GM18907 (cell line): ENCODE data around the gene GSN.

Experiments used
- ATAC-seq: cut with Tn5 transposase; IDR thresholded peaks from one replicate; pipeline ENCODE4 v1.9.1; 2021; ENCODE audit warnings: mild to moderate bottlenecking, moderate library complexity; ENCODE audit not compliant: unreplicated experiment

The GSN gene

DNA sequence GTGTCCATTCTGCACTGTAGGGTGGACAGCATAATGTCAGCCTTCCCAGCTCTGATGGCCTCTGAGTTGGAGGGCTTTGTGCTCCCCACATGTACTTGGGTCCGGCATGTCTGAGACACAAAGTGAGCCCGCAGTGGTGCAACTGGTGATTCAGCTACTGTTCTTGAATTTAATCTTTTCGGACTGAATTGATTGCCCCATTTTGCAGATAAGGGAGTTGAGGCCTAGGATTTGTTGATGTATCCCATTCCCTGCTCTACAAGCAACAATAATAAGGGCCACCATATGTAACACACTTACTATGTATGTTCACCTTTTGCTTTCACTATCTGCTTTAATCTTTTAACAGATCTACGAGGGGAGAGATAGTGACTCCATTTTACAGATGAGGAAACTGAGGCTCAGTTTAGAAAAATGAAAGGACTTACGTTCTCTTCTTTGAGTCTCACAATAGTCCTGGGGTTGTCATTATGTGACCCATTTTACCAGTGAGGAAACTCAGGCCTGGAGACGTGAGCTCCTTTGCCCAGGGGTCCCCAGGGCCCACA lies 4.5 kb downstream of the GSN start:
- no peak for ATAC-seq

DNA sequence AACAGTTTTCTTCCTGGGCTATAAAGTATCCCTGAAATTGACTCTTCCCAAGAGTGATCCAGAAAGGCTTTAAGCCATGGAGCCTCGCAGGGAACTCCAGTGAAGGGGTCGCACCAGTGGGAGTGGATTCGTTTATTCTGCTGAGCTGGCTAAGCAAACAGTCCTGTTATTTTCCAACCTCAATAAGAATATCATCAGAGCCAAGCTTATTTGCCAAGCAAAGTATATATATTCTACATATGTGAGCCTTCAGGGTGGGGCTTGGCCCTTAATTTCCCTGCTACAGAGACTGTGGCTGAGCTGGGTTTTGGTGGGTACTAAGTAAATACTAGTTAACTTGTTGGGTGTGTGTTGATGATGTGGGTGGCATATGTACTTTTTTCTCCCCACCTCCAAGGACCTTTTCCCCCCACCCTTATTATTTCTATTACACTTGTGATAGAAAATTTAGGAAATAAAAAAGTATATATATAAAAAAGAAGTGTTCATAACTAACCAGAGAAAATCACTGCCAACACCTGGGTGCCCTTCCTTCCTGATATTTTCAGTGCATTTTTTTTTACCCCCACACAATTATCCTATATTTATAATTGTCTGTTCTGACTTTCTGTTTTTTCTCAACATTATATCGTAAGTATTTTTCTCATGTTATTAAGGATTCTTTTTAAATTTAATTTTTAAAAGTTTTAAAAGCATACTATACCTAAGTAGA lies 5.3 kb downstream of the GSN start:
- ATAC-seq: no peak

DNA sequence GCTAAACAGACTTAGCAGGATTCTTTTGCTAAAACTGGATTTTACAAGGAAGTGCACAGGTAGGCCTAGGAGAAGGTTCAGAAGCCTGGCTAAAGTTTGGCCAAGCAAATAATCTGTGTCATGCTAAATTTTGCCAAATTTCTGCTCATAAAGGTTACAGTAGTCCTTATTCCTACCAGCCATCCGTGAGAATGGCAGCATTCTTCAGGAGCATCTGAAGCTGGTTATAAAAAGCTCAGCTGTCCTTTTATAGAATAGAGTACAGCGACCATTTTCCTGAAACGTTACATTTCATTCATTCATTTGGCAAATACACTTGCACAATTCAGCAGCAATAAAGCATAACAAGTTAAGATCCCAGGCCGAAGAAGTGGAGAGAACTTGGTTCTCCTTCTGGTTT lies 6.9 kb downstream of the GSN start:
- no peak for ATAC-seq

DNA sequence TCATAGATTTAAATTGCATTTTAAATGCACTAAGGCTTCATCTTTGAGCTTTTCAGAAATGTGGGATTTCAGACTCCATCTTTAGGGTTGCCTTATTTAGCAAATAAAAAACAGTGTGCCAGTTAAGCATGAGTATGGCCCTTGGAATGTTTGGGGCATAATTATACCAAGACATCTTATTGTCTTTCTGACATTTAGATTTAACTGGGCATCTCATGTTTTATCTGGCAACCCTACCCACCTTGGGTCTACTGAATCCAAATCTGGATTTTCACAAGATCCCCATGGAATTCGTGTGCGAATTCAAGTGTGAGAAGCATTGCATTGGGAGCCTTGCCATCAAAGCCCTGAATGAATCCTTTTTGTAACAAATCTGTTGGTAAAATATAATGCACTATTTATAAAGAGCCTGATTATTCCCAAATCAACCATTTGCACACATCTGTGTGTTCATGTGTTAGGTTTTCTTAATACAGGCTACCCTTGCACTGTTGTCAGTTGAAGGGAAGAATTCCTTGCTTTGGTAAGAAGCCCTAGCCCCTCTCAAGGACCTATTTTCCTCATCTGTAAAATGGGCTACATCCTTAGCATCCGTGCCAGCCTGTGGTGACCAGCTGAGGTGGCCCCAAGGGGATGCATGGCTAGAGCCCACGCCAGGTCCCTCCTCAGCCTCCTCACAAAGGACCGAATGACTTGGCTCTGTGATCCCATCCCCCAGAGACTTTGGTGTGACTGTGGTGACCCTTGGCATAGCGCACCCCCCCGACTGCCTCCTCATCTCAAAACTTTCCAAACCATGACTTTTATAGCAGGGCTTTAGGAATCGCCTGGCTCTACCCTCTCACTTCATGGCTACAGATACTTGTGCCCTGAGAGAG lies 8.1 kb downstream of the GSN start:
- ATAC-seq: no peak

DNA sequence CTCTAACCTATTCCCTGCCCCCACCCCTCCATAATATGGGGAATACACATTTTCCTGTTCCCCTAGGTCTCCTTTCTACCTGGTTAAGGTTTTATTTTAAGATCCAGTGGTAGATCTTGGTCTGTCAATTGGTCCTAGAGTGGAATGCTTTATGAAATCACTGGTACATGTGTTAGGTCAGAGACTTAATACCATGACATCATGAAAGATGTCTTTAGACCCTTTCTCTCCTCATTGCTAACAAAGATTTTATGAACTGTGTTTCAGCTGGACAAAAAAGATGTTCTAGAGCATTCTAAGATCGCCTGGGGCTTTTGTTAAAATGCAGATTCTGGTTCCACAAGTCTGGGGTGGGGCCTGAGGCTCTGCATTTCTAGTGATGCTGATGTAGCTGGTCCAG lies 9.1 kb downstream of the GSN start:
- ATAC-seq: no peak

DNA sequence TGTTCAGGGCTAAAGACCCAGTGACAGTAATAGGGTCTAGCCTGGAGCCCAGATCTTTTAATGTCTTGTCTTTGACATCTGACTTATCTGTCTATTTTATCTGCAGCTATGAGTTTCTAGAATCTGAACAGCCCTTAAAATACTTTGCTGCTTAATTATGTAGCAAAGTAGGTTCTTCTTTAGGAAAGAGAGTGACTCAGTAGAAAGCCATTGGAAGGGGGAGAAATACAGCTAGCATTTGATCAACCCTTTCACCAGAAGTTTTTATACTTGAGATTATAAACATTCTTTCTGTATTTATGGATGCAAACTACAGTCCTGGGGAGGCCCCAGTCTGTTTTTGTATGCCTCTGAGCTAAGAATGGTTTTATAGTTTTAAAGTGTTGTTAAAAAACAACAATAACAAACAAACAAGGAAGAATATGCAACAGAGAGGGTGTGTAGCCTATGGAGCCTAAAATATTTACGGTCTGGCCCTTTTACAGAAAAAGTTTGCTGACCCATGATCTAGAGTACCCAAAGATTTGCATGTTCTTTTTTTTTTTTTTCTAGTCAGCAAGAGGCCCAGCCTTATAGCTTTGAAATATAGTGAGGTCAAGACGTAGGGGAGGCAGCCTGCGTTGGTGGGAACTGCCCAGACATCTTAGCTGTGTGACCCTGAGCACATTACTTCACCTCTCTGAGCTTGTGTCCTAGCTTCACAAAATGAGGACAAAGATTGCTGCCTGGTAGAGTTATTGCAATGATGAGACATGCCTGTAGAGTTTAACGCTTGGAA lies 9.7 kb downstream of the GSN start:
- ATAC-seq: no peak

DNA sequence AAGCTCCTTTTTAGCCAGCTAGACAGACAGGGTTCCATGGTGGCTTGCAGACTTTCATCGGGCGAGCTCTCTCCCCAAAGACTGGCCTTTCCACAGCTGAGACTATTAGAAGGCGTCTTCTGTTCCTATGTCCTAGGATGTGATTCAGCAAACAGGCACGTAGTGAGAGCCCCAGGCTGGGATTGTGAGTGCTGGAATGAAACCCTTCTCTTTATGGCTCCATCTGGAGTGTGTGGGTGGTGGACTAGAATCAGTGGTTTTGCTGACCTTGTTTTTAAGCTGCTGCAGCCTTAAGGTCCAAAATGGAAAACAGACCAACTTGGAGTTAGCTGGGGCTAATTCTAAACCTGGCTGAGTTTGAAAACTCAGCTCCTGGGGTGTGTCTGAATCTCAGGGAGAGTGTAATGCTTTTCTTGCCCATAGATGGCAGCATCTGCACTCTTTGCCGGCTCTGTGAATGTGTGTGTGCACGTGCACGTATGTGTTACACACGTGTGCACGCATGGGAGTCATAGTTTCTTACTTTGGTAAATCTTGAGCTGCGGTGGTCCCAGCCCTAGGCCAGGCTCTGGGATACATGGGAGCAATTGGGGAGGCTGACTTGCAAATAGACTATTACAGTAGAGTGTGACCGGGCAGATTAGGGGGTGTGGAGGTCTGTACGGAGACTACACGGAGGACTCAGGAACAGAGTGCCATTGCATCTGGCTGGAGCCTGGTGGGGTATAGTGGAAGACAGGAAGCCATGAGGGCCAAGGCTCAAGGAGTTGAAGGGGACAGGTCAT lies 10.7 kb downstream of the GSN start:
- peak; percentile 51 for ATAC-seq

DNA sequence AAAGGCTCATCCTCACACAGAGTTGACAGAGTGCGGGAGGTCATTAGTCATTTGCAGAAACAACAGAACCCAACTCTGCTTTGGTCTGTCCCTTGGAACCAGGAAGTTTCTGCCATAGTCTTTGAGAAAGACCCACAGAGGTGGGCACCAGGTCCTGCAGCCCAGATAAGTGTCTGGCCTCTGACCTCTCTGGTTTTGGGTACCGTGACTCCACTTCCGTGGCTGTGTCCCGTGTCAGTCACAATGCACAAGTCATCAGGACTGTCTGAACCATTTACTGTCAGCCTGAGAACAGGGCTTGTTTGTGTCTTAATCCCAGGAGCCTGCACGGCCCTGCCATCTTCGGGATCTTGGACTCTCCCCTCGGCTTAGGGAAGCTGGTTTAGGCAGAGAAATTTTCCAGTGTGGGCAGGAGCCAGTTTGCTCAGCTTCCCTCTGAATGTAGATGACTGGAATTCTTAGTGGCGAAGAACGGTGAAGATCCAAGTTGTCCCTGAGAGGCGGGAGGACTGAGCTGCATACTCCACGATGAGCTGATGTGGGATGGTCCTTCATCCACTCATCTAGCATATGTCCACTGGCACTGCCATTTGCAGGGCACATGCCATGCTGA lies 11.9 kb downstream of the GSN start:
- no peak for ATAC-seq

DNA sequence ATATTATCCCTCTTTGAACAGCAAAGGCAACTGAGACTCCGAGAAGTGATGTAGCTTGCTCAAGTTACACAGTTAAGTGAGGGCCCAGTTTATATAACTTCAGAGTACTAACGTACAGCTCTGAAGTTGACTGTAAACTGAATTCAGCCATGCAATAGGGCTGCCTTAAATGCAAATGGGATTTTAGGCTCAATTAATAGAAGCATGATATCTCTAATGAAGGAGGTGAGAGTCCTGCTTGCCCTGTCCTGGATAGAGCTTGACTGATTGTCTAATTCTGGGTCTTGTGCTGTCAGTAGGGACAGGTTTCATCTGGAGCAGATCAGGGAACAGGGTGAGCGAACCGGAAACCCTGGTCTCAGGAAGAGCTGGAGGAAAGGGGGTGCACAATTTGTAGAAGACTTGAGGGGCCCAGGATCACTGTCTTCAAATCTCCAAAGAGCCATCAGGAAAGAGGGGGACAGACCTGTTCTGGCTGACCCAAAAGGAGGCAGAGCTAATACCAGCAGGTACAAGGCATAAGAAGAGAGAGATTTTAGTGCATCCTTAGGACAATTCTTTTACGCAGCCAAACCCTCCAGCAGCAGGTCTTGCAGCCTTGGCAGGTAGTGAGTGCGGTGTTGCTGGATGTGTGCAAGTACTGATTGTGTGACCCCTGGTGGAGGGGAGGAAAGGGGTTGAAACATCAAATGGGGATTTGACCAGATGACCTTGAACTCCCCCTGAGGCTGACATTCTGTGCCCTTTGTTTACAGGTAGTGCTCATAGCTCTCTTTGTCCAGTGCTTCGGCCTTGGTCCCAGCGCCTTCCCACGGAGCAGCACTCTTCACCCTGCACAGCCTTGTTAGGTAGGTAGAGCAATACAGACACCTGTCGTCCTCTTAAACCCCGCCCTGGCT lies 13.0 kb downstream of the GSN start:
- ATAC-seq: no peak

DNA sequence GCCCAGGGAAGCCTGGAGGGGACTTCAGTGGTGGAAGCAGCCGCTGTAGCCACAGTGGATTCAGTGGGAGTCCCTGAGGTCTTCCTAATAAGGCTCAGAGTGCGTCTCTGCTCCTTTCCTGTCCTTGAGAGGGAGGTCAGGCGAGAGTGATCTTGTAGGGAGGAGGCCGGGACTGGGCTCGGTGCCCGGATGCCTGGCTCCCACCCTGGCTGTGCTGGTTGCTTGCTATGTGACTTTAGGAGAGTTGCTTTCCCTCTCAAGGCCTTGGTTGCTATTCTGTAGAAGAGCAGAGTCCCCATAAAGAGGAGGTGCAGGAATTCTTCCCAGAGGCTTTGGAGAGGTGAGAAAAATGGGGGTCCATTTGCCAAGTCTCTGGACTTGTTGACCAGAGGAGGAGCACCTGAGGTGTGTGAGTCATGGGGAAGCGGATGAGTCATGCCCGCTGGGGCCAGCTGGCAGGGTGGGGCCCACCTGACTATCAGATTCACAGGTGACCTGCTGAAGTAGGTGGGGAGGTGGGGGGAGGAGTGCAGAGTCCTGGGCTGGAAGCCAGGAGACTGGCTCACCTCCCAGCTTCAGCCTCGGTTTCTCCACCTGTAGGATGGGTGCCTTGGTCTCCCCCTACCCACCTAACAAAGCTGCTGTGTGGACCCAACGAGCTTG lies 13.8 kb downstream of the GSN start:
- ATAC-seq: no peak

DNA sequence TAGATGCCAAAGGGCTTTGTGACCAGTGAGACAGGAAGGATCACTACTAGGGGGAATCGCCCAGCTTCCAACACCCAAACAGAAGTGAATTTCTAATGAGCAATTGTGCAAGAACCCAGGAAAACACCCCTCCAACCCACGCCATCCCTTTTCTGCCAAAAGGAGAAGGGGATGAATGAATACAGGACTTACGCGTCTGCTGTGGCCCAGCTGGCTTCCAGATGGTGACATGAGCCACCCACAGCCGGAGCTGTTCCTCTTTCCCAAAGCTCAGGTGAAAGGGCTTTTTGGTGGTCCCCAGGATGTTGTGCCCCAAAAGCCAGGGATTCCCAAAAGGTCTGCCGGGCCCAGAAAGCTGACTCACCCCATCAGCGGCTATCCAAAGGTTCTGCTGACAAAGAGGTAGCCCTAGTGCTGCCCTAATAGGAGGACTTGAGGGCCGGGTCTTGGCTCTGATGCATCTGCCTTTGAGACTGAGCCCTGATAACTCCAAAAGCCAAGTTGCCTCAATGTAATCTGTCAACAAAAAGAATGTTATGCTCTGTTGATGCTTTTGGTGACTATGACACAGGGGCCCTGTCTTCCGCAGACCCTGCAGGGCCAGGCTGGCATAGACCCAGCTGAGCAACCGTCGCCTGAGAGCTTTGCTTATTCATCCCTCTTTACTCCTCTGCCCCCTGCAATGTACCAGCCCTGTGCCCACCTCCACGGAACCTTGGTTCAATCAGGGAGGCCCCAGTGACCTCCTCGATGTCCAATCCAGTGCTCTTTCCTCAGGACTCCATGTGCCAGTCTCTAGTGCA lies 14.5 kb downstream of the GSN start:
- ATAC-seq: no peak

DNA sequence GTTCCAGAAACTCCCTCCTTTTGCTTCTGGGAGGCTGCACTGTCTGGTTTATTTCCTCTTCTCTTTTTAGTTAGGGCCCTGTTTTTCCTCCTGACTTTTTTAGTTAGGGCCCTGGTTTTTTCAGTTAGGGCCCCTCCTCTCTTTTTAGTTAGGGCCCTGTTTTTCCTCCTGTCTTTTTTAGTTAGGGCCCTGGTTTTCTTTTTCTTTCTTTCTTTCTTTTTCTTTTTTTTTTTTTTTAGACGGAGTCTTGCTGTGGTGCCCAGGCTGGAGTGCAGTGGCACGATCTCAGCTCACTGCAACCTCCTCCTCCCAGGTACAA lies 15.1 kb downstream of the GSN start:
- no peak for ATAC-seq

DNA sequence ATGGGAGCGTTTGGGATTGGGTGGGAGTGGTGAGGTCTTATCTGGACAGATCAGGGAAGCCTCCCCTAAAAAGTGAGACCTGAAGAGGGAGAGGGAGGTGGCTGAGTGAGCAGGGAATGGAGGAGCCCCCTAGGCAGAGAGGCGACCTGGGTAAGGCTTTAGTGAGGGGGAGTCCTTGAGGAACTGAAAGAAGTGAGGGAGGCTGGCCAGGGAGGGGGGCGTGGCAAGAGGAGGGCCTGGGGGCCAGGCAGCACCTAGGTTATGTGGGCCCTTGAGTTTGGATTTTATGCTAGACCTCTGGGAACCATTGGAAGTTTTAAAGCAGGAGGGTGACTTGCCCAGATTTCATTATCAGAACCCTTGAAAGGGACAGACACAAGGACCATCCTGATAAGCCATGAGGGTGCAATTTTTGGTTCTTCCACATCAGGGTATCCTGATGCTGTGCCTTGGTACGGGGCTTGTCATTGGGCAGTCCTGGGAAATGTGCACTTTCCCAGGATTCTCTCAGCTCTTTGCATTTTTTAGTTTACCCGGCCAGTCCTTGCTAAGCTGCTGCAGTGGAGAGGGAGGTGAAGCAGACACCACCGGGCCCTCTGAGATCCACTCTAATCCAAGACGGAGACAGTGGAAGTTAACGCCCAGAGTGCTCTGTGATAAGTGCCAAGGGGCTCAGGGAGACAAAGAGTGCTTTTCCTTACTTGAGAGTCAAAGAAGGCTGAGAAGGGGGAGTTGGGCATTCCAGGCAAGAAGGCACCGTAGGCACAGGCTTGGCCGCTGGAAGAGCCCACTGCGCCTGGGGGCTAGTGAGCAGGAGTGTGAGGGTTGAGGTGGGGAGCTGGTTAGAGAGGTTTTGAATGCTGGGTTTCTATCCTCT lies 16.1 kb downstream of the GSN start:
- no peak for ATAC-seq

DNA sequence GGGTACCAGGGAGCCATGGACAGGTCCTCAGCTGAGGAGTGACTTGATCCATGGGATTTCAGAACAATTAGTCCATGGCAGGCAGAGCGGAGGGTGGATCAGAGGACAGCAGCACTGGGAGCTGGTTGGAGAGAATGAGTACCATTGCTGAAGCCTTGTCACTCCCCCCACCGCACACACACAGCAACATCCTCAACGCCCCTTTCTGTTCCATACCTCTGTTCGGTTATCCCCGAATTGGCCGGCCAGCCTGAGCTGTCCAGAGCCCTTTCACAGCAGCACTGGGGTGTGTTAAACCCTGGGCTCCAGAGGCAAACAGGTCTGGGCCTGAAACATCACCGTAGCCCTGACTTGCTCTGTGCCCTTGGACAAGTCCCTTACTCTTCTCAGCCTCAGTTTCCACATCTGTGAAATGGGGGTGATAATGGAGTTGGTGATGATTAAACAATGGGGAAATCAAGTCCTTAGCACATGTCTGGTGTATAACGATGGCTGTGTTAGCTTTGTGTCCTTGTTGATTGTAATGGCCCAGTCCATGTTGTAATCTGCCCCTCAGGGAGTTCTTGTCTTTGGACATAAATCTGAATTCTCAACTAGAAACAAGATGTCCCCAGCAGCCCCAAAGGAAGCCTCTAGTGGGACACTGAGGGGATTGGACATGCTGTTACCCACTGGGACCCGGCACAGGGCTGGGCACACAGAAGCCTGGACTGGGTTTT lies 16.9 kb downstream of the GSN start:
- ATAC-seq: no peak

DNA sequence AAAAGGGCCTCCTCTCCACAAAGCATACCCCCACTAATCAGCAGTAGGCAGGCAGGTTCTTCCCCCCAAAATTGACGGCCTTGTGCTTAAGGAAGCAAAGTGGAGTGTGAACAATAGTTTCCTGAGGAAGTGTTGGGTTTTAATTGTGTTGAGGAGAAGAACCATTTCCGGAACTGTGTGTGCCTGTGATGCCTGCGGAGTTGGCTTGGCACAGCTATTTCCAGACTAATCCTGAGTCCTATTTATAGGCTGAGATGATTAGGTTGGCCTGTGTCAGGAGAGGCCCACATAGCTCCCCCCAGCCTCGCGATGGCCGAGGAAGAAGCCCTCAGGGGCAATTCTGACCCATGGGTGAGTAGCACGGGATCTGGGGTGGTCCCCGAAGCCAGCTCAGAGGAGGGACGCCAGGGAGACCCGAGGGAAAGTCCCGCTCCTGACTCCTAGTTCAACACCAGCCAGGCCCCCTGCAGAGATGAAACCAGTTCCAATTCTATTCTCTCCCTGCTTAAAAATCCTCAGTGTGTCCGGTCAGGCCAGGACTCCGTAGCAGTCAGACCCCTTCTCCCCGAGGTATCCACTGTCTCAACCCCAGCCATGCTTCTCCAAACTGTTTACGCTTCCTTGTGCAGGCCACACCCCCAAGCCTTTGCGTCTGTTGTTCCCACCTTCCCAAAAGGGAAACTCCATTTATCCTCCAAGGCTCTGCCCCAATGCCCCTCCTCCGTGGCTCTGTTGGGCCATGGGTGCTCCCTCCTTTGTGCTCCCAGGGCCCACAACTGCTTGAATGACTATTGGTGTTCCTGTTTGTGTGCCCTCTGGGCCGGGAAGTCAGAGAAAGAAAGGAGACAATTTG lies 18.1 kb downstream of the GSN start:
- no peak for ATAC-seq

DNA sequence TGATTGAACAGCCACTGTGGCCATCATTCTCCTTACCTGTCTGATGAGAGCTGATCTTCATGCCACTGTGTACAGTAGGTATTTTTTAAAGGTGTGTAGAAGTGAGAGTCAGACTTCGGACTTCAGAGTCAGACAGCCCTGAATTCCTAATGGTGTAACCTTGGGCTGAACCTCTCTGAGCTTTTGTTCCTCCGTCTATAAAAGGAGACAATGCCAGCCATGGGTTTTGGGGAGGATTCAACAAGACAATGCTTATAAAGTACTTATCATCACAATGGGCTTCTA lies 18.7 kb downstream of the GSN start:
- ATAC-seq: no peak
